HG02642 (cell line): ENCODE results near the gene XKRX.

Experiments
- ATAC-seq: cut with Tn5 transposase; IDR thresholded peaks from one replicate; pipeline ENCODE4 v1.9.1; 2021; ENCODE audit warnings: mild to moderate bottlenecking; ENCODE audit not compliant: unreplicated experiment, poor library complexity

The XKRX gene

GRCh38 chrX:100928660-100929613, at the start of gene XKRX:
Gene XKRX, minus strand, starts transcription at chrX:100928917. Its CDS starts 613 bp downstream, at chrX:100928304.
- ATAC-seq: peak; percentile 81

GRCh38 chrX:100976211-100976610, 47.5 kb upstream of the XKRX start:
- ATAC-seq: no peak

- ATAC-seq: no peak
Measured at GRCh38 chrX:100975212-100975611, 46.5 kb upstream of the XKRX start.

- ATAC-seq: no peak
Measured at GRCh38 chrX:100973411-100973810, 44.7 kb upstream of the XKRX start.

GRCh38 chrX:100969936-100970335, 41.2 kb upstream of the XKRX start:
- no peak for ATAC-seq

GRCh38 chrX:100969408-100969807, 40.7 kb upstream of the XKRX start, which contains the start of gene ARL13A:
Gene ARL13A, plus strand, starts transcription at chrX:100969708. Its CDS starts 3,982 bp downstream, at chrX:100973690.
- ATAC-seq: no peak

- no peak for ATAC-seq
Measured at GRCh38 chrX:100964362-100964761, 35.6 kb upstream of the XKRX start.

- ATAC-seq: no peak
Measured at GRCh38 chrX:100962811-100963210, 34.1 kb upstream of the XKRX start.

- no peak for ATAC-seq
Measured at GRCh38 chrX:100948557-100948956, 19.8 kb upstream of the XKRX start.

GRCh38 chrX:100946299-100946927, 17.7 kb upstream of the XKRX start:
- no peak for ATAC-seq

- ATAC-seq: no peak
Measured at GRCh38 chrX:100944601-100945000, 15.9 kb upstream of the XKRX start.

GRCh38 chrX:100939333-100939732, 10.6 kb upstream of the XKRX start:
- ATAC-seq: no peak

- no peak for ATAC-seq
Measured at GRCh38 chrX:100935767-100936166, 7.0 kb upstream of the XKRX start.

- peak; percentile 2 for ATAC-seq
Measured at GRCh38 chrX:100931925-100932285, 3.2 kb upstream of the XKRX start.

GRCh38 chrX:100931218-100931924, 2.7 kb upstream of the XKRX start:
- peak; percentile 76 for ATAC-seq

- no peak for ATAC-seq
Measured at GRCh38 chrX:100926453-100926852, 2.3 kb downstream of the XKRX start.

GRCh38 chrX:100924375-100924774, 4.3 kb downstream of the XKRX start:
- ATAC-seq: no peak

- no peak for ATAC-seq
Measured at GRCh38 chrX:100915562-100915961, 13.2 kb downstream of the XKRX start.

- ATAC-seq: no peak
Measured at GRCh38 chrX:100913111-100913510, 15.6 kb downstream of the XKRX start.

- no peak for ATAC-seq
Measured at GRCh38 chrX:100911731-100912130, 17.0 kb downstream of the XKRX start.

GRCh38 chrX:100905620-100906019, 23.1 kb downstream of the XKRX start:
- no peak for ATAC-seq
